Heart left ventricle (tissue), 13 donors: ENCODE measurements around the gene NT5C2.

Source experiments
- CTCF ChIP-seq, 12 donors: fragments of 200-600 bp; sonication (generic) in 4 of 12; IDR thresholded peaks; one replicate each; pipeline versions ENCODE4 v1.5.0 to v1.8.0; 2018 to 2022; ENCODE audit warnings: antibody characterized with exemption in 12 of 12, mild to moderate bottlenecking in 5 of 12
- POLR2A ChIP-seq, 2 donors: fragments of 450-650 bp; IDR thresholded peaks; one replicate each; pipeline ENCODE4 v1.6.1; 2017; ENCODE audit warnings: antibody characterized with exemption in 2 of 2, mild to moderate bottlenecking in 2 of 2, moderate library complexity in 2 of 2
- donor health status: ischemic (EF 13 %, LVEDD 7.1; RV severe dilation, severe dysfunction).
- donor health status: DM: no; HTN: yes; CAD: no.
- donor health status: DM: no; HTN: no; CAD: no.
- donor health status: ischemic (EF 25% LVEDD 6.9; RV normal size, moderate dysfunction).
- donor health status: ischemic (EF 25% LVEDD 5.7; RV mildly dilated, moderate dysfunction).
- donor health status: ischemic (EF 35%, LVEDD 5.7; RV mildly dilated, moderate dysfunction).
- donor health status: nonischemic (EF 11% LVEDD 7.7; RV severe dilation, severe dysfunction).
- donor health status: DM: yes; HTN: yes; CAD: no.
- donor health status: PGD.
- donor health status: ischemic (EF 29% LVEDD 5.4; RV normal size, mild dysfunction).
- donor health status: nonischemic (EF 23%, LVEDD 6.1; RV moderate dilation, normal function).

GRCh38 chr10:103241262-103242011, 48.4 kb upstream of the NT5C2 start:
- TF ChIP-seq CTCF (IDR thresholded peaks at IDR 0.05) (no peak), POLR2A (IDR thresholded peaks at IDR 0.05) (no peak)
